Measurements from ENCODE around the gene MYO18B.

Gene MYO18B

DNA sequence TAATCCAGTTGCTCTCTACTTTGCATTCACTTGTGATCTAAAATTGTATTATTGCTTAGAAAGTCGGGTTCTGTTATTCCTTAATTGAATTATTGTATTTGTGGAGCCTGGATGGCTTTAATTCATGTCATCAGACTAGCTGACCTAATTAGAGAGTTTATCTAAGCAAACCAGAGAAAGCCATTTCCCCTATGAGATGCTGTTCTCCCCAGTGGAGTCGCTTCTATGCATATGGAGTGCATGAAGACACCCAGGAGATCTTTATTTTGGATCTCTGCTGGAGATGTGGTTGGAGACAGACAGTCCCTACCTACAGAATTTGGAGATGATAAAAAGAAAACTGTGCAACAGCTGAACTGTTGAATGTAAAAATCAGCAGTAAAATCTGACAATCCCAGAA is 45.2 kb upstream of the MYO18B start:
- TF ChIP-seq, protein P1, sequence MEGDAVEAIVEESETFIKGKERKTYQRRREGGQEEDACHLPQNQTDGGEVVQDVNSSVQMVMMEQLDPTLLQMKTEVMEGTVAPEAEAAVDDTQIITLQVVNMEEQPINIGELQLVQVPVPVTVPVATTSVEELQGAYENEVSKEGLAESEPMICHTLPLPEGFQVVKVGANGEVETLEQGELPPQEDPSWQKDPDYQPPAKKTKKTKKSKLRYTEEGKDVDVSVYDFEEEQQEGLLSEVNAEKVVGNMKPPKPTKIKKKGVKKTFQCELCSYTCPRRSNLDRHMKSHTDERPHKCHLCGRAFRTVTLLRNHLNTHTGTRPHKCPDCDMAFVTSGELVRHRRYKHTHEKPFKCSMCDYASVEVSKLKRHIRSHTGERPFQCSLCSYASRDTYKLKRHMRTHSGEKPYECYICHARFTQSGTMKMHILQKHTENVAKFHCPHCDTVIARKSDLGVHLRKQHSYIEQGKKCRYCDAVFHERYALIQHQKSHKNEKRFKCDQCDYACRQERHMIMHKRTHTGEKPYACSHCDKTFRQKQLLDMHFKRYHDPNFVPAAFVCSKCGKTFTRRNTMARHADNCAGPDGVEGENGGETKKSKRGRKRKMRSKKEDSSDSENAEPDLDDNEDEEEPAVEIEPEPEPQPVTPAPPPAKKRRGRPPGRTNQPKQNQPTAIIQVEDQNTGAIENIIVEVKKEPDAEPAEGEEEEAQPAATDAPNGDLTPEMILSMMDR (IDR thresholded peaks at IDR 0.05): no peak
- H3K36me3 ChIP-seq: peaks cover 29% of the 10 kb centered on the region
- H3K4me1 ChIP-seq (ENCODE audit: control insufficient read depth in 1 of 2, insufficient read depth in 1 of 2, low read depth in 1 of 2, low read length in 1 of 2): no peaks in the 10 kb centered on the region
- no peaks in the 10 kb centered on the region for H3K27me3 ChIP-seq
- H3K4me3 ChIP-seq (ENCODE audit: low read depth in 1 of 2, low read length in 1 of 2): no peak overlapping the region
- no peak overlapping the region for H3K27ac ChIP-seq
- H3K9me3 ChIP-seq: no peaks in the 10 kb centered on the region

DNA sequence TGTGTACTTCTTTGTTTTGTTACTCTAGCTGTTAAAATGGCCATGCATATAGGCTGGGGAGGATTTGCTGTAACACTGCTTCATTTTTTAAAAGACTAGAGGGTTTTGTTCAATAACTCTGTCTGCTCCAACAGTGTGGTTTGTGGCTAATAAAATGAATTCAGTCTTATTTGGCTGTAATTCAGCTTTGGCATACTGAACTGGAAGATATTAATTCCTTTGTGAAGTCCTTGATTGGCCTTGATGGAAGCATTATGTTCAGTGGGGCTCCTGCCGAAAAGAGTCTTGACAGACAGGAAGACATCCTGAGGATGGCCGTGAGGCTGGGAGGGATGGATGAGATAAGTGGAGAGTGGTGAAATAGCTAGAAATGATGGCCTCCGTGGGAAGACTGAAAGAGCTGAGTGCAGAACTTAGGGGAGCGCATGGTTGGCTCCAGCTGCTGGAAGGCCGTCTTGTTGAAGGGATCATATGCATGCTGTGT is 44.8 kb upstream of the MYO18B start:
- Histone ChIP-seq H3K4me3 (ENCODE audit: low read depth in 1 of 2, low read length in 1 of 2) (no peak overlapping the region), H3K27ac (no peak overlapping the region), H3K36me3 (peaks cover 29% of the 10 kb centered on the region), H3K9me3 (no peaks in the 10 kb centered on the region), H3K27me3 (no peaks in the 10 kb centered on the region), H3K4me1 (ENCODE audit: control insufficient read depth in 1 of 2, insufficient read depth in 1 of 2, low read depth in 1 of 2, low read length in 1 of 2) (no peaks in the 10 kb centered on the region)
- TF ChIP-seq, protein P1 (IDR thresholded peaks at IDR 0.05): no peak

DNA sequence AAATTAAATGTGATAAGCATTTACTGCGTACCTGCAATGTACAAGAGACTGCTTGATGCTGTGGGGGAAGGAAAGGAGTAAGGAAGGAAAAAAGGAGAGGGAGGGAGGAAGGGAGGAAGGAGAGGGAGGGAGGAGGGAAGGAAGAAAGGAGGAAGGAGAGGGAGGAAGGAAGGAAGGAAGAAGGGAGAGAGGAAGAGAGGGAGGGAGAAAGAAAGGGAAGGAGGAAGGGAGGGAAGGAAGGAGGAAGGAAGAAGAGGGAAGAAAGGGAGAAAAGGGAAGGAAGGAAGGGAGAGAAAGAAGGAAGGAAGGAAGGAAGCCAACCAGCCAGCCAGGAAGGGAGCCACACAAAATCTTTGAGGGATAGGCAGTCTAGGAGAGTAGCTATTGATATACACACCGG is 44.0 kb upstream of the MYO18B start:
- no peak overlapping the region for H3K27ac ChIP-seq
- H3K27me3 ChIP-seq: no peaks in the 10 kb centered on the region
- H3K4me3 ChIP-seq (ENCODE audit: low read depth in 1 of 2, low read length in 1 of 2): no peak overlapping the region
- H3K36me3 ChIP-seq: peaks cover 25% of the 10 kb centered on the region
- TF ChIP-seq, protein P1 (IDR thresholded peaks at IDR 0.05): no peak
- H3K4me1 ChIP-seq (ENCODE audit: control insufficient read depth in 1 of 2, insufficient read depth in 1 of 2, low read depth in 1 of 2, low read length in 1 of 2): no peaks in the 10 kb centered on the region
- no peaks in the 10 kb centered on the region for H3K9me3 ChIP-seq

DNA sequence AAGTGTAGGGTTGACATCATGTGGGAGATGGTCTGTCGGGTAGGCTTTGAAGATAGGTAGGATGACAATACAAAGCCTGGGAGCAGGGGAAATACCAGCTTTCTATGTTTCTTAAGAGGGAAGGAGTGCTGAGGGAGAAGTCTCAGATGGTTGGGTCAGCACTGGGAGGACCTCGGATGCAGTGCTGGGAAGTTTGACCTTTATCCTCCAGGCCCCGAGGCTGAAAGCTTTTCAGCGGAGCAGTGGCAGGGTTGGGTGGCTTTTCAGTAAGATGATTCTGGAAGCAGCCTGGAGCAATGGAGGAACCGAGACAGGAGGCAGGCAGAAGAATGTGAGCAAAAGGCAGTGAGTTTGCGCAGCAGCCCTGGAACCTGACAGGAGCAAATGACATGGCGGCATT is 43.5 kb upstream of the MYO18B start:
- Histone ChIP-seq H3K4me1 (ENCODE audit: control insufficient read depth in 1 of 2, insufficient read depth in 1 of 2, low read depth in 1 of 2, low read length in 1 of 2) (no peaks in the 10 kb centered on the region), H3K4me3 (ENCODE audit: low read depth in 1 of 2, low read length in 1 of 2) (no peak overlapping the region), H3K9me3 (no peaks in the 10 kb centered on the region), H3K27ac (no peak overlapping the region), H3K27me3 (no peaks in the 10 kb centered on the region), H3K36me3 (peaks cover 25% of the 10 kb centered on the region)
- TF ChIP-seq, protein P1 (IDR thresholded peaks at IDR 0.05): no peak

DNA sequence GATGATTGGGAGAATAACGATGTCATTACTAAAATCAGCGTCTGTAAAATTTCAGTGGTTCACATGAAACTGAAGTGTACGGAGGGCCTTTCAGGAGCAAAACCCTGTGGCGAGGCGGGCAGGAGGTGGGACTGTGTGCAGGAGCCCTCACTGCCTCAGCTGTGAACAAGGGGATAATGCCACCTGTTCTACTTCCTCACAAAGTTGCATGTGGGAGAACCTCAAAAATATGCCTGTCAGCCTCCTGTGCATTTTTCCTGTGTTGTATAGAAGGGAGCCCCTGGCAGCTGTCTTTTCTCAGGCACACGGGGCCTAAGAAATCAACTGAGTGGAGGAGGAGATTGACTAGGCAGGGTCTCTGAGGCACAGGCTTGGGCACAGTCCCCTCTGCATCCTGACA is 43.0 kb upstream of the MYO18B start:
- TF ChIP-seq, protein P1 (IDR thresholded peaks at IDR 0.05): no peak
- no peaks in the 10 kb centered on the region for H3K9me3 ChIP-seq
- peaks cover 22% of the 10 kb centered on the region for H3K36me3 ChIP-seq
- no peaks in the 10 kb centered on the region for H3K4me1 ChIP-seq (ENCODE audit: control insufficient read depth in 1 of 2, insufficient read depth in 1 of 2, low read depth in 1 of 2, low read length in 1 of 2)
- no peak overlapping the region for H3K4me3 ChIP-seq (ENCODE audit: low read depth in 1 of 2, low read length in 1 of 2)
- no peaks in the 10 kb centered on the region for H3K27me3 ChIP-seq
- no peak overlapping the region for H3K27ac ChIP-seq

All from neutrophil (primary cell).